ENCODE data around the gene PSKH1. TPM values are rescaled to one million over a fixed set of nuclear protein-coding genes. Genes with fewer than 3 reads are reported as not detected.
"Not testable (repeated sequence)": the region's sequence is repeated elsewhere in the genome, so short reads cannot be mapped to it uniquely, and the experiment has no call there.

Gene PSKH1
- total RNA-seq = 20.7 and 22.1 TPM in 2 replicates

GRCh38 chr16:67892899-67893742 is at the start of gene PSKH1:
TSS of gene PSKH1 (plus strand) at chr16:67893254. CDS start at chr16:67908750, 15,496 bp downstream.
- intact Hi-C loops (cut with micrococcal nuclease) = loop anchor here (1.0 kb wide), 3 partner anchors 42 to 75 kb away; partner anchors contain the start of genes NUTF2 and SLC12A4

- intact Hi-C loops (cut with micrococcal nuclease) = loop anchor here (10.0 kb wide), 1 partner anchor 179 kb away; the partner anchor contains the start of genes ACD, C16orf86, ENKD1 and PARD6A
Observed at GRCh38 chr16:67843343-67843765, 49.7 kb upstream of the PSKH1 start.

- intact Hi-C loops (cut with micrococcal nuclease) = loop anchor here (10.0 kb wide), 1 partner anchor 180 kb away; the partner anchor contains the start of genes ACD, C16orf86, ENKD1 and PARD6A
Observed at GRCh38 chr16:67844497-67844896, 48.6 kb upstream of the PSKH1 start.

- intact Hi-C loops (cut with micrococcal nuclease) = loop anchor here (1.0 to 10.0 kb wide), 7 partner anchors 12 to 283 kb away; partner anchors contain the start of genes ACD, C16orf86, CTCF and EDC4
Observed at GRCh38 chr16:67845291-67846062, 47.6 kb upstream of the PSKH1 start.

- intact Hi-C loops (cut with micrococcal nuclease) = loop anchor here (1.0 to 10.0 kb wide), 7 partner anchors 13 to 284 kb away; partner anchors contain the start of genes ACD, C16orf86, CTCF and EDC4
Observed at GRCh38 chr16:67846063-67846319, 47.1 kb upstream of the PSKH1 start.

- intact Hi-C loops (cut with micrococcal nuclease) = loop anchor here (1.0 to 10.0 kb wide), 7 partner anchors 13 to 284 kb away; partner anchors contain the start of genes ACD, C16orf86, CTCF and EDC4
Observed at GRCh38 chr16:67846320-67847063, 46.6 kb upstream of the PSKH1 start, which contains the start of gene NUTF2. TSS of gene NUTF2 (plus strand) at chr16:67846933. CDS start at chr16:67865131, 18,198 bp downstream.

GRCh38 chr16:67847064-67847861 is 45.8 kb upstream of the PSKH1 start, which contains the start of gene CENPT:
TSS of gene CENPT (minus strand) at chr16:67847693. CDS start at chr16:67833859, 13,834 bp downstream.
- intact Hi-C loops (cut with micrococcal nuclease) = loop anchor here (2.0 to 10.0 kb wide), 2 partner anchors 26 to 182 kb away; partner anchors contain the start of genes ACD, C16orf86, EDC4 and ENKD1

GRCh38 chr16:67848118-67848517 is 44.9 kb upstream of the PSKH1 start:
- intact Hi-C loops (cut with micrococcal nuclease) = loop anchor here (10.0 kb wide), 1 partner anchor 183 kb away; the partner anchor contains the start of genes ACD, C16orf86, ENKD1 and PARD6A

GRCh38 chr16:67853670-67854069 is 39.4 kb upstream of the PSKH1 start:
- intact Hi-C loops (cut with micrococcal nuclease) = no loop called here

GRCh38 chr16:67855789-67856188 is 37.3 kb upstream of the PSKH1 start:
- intact Hi-C loops (cut with micrococcal nuclease) = no loop called here

GRCh38 chr16:67856927-67857546 is 36.0 kb upstream of the PSKH1 start:
- intact Hi-C loops (cut with micrococcal nuclease) = no loop called here

- intact Hi-C loops (cut with micrococcal nuclease) = no loop called here
Observed at GRCh38 chr16:67857547-67858233, 35.4 kb upstream of the PSKH1 start.

GRCh38 chr16:67858500-67858899 is 34.6 kb upstream of the PSKH1 start:
- intact Hi-C loops (cut with micrococcal nuclease) = no loop called here

- intact Hi-C loops (cut with micrococcal nuclease) = no loop called here
Observed at GRCh38 chr16:67860589-67861398, 32.3 kb upstream of the PSKH1 start.

GRCh38 chr16:67861877-67862276 is 31.2 kb upstream of the PSKH1 start:
- intact Hi-C loops (cut with micrococcal nuclease) = no loop called here

- intact Hi-C loops (cut with micrococcal nuclease) = no loop called here
Observed at GRCh38 chr16:67862623-67863583, 30.2 kb upstream of the PSKH1 start.

GRCh38 chr16:67864044-67864443 is 29.0 kb upstream of the PSKH1 start:
- intact Hi-C loops (cut with micrococcal nuclease) = not testable (repeated sequence)

Measured in T-helper 2 cell treated with Interferon-gamma antibody and Interleukin-4, amounts not matched to agents 100 ng/mL and 5 ng/mL, for 36 hours (primary cell).